SK-N-MC (cell line): ENCODE results near the gene DLGAP4.

Experiments
- EZH2 ChIP-seq: fragments of 200-600 bp; sonication (generic); IDR thresholded peaks from one replicate; pipeline ENCODE4 v1.6.1; 2017; ENCODE audit warnings: antibody characterized with exemption
- POLR2AphosphoS5 ChIP-seq: IDR thresholded peaks from 2 replicates; pipeline ENCODE4 v1.6.1; 2012; ENCODE audit warnings: mild to moderate bottlenecking, low read depth, low read length, borderline replicate concordance

DNA sequence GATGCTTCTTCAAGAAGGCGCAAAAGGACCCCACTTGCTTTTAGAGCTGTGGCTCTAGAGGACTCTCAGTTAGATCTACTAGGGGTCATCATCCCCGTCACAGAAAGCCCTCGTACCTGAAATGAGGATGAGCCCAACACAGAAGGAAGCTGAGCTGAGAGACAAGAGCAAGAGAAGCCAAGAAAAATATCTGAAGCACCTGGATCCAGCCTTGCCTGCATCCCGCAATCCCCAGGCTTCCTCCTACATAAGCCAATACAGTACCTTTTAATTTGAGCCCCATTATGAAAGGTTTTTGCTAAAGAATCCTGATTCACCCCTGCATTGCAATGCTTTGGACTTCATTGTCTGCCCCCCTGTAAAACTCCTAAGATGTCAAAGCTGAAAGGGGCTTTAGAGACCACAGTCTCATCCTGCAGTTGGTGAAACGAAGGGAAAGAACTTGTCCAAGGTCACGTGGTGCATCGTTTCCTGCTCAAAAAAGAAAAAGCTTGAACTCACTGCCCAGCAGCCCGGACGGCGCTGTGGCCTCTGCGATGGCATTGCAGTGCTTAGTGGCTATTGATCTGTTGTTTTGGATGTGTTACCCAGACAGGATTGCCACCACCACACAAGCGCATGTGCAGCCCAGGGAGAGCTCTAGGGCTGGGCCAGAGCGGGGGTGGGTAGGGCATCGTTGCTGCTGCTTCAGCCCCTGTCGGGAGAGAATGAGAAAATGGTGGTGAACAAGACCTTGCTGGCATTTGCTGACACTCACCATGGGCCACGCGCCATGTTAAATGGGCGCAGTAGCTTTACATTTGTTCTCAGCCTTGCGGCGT is 41.5 kb upstream of the DLGAP4 start:
- TF ChIP-seq EZH2, result no peak
- no peak for TF ChIP-seq POLR2AphosphoS5
